ENCODE measurements around the gene ENC1. TPM values are rescaled to one million over a fixed set of nuclear protein-coding genes. Genes with fewer than 3 reads are reported as not detected.

Gene ENC1
- total and polyA plus RNA-seq, 10 of the 15 experiments (the other 5 are each of a cell fraction or from before 2014, with no cell fraction given), result 8.2 to 55.5 (median 32.1) TPM

GRCh38 chr5:74673011-74673790, 32.7 kb upstream of the ENC1 start:
- H3K4me3 ChIP-seq, result no peak overlapping the region
- H3K4me1 ChIP-seq (ENCODE audit: control insufficient read depth, insufficient read depth, low read length), result no peaks in the 10 kb centered on the region
- H3K36me3 ChIP-seq (ENCODE audit: control insufficient read depth in 2 of 2, insufficient read depth in 2 of 2, low read length in 1 of 2), result no peaks in the 10 kb centered on the region
- TF ChIP-seq ZZZ3 (IDR thresholded peaks at IDR 0.05; ENCODE audit: control insufficient read depth, insufficient read length, low read depth), result no peak
- no peak for TF ChIP-seq NBN (IDR thresholded peaks at IDR 0.05)
- TF ChIP-seq SKIL (IDR thresholded peaks at IDR 0.05; ENCODE audit: low read depth, poor library complexity, severe bottlenecking), result no peak
- TF ChIP-seq NFIC (IDR thresholded peaks at IDR 0.05; ENCODE audit: low read depth, low read length), result no peak
- TF ChIP-seq CBX3 (IDR thresholded peaks at IDR 0.05; ENCODE audit: borderline replicate concordance, low read depth), result no peak
- no peak for TF ChIP-seq YBX1 (IDR thresholded peaks at IDR 0.05)
- TF ChIP-seq E4F1 (IDR thresholded peaks at IDR 0.05; ENCODE audit: borderline replicate concordance, partially characterized antibody), result no peak
- TF ChIP-seq MTA3 (IDR thresholded peaks at IDR 0.05; ENCODE audit: borderline replicate concordance, low read length), result no peak
- no peak for TF ChIP-seq MTA2 (IDR thresholded peaks at IDR 0.05; ENCODE audit: low read depth)
- TF ChIP-seq YY1 (IDR thresholded peaks at IDR 0.05; ENCODE audit: low read depth, low read length), result 0 out of 2 replicates have a peak, but pooled peaks have one; percentile 42
- peak; percentile 44 for TF ChIP-seq RAD21 (IDR thresholded peaks at IDR 0.05; ENCODE audit: insufficient read depth, low read depth, low read length)
- no peak for TF ChIP-seq CHD1 (IDR thresholded peaks at IDR 0.05; ENCODE audit: low read depth, low read length)
- TF ChIP-seq TARDBP (IDR thresholded peaks at IDR 0.05; ENCODE audit: borderline replicate concordance), result no peak
- peak; percentile 50; the same call in 1 of the 2 replicates for TF ChIP-seq SMC3 (IDR thresholded peaks at IDR 0.05; ENCODE audit: borderline replicate concordance, low read length)
- peak in 2 of 3 experiments; percentile 36 to 49; a peak in 2 of 6 replicates for TF ChIP-seq CTCF (IDR thresholded peaks at IDR 0.05 in 2 of 3, conservative IDR thresholded peaks at IDR 0.05 in 1 of 3; ENCODE audit: control insufficient read depth in 2 of 3, extremely low read depth in 1 of 3, insufficient read depth in 1 of 3, low read depth in 3 of 3, low read length in 3 of 3)
- no peak for TF ChIP-seq HCFC1 (IDR thresholded peaks at IDR 0.05; ENCODE audit: low read length)
- no peak for TF ChIP-seq RUNX3 (IDR thresholded peaks at IDR 0.05; ENCODE audit: low read length)
- no peak for DNase-seq (ENCODE audit: low read depth, low spot score)
- 38% methylated on average over 6 of the region's 6 CpGs for WGBS (ENCODE audit: insufficient coverage, insufficient replicate concordance, low lambda C conversion rate, missing lambda C conversion rate)
- peaks cover 2% of the 10 kb centered on the region; the same call in 1 of the 3 replicates for H3K9me3 ChIP-seq (replicated peaks; ENCODE audit: control insufficient read depth, insufficient read depth, low read length)
- intact Hi-C loops (cut with micrococcal nuclease; ENCODE audit: unreplicated experiment) (loop anchor here (1.0 kb wide), 1 partner anchor 245 kb away; no protein-coding TSS in a partner anchor), in situ Hi-C loops (cut with MboI) (no loop called here)
- no peak overlapping the region for H2AFZ ChIP-seq (ENCODE audit: control insufficient read depth, low read depth, low read length)
- H3K4me2 ChIP-seq (ENCODE audit: control insufficient read depth, insufficient read depth), result no peak overlapping the region
- H4K20me1 ChIP-seq (ENCODE audit: control insufficient read depth, insufficient read depth), result no peaks in the 10 kb centered on the region
- H3K27ac ChIP-seq (ENCODE audit: control insufficient read depth, insufficient read depth), result no peak overlapping the region
- H3K27me3 ChIP-seq (replicated peaks in 1 of 2; ENCODE audit: control insufficient read depth in 2 of 2, insufficient read depth in 2 of 2, low read length in 1 of 2), result no peaks in the 10 kb centered on the region
- FAIRE-seq, result no peak
- SMC1A ChIA-PET (ENCODE audit: uncharacterized antibody, unreplicated experiment), result interaction anchor here (1.2 to 2.2 kb wide), 2 partner anchors 13 to 15 kb away, joined by 4 to 6 read pairs; no protein-coding TSS in a partner anchor
- no peak overlapping the region for H3K9ac ChIP-seq (ENCODE audit: control insufficient read depth, insufficient read depth, low read length)
- RAD21 ChIA-PET (ENCODE audit: unreplicated experiment), result no interaction called here
- BruUV-seq (replicated peaks), result no TSS peak
- ATAC-seq, result 0 out of 3 replicates have a peak, but pooled peaks have one; percentile 29
- POLR2A ChIA-PET, result no interaction called here
- no peaks in the 10 kb centered on the region for H3K79me2 ChIP-seq (ENCODE audit: control insufficient read depth, insufficient read depth, low read length)
- CTCF ChIA-PET, result interaction anchor here (0.5 to 1.5 kb wide), 4 partner anchors 16 to 246 kb away, joined by 3 to 4 read pairs (median 3); no protein-coding TSS in a partner anchor

Measured in GM12878 (cell line).